HG02571 (cell line): Measurements from ENCODE around the gene ADGRD1.
"Not testable (repeated sequence)": the region's sequence is repeated elsewhere in the genome, so short reads cannot be mapped to it uniquely, and the experiment has no call there.

Experiments
- ATAC-seq: cut with Tn5 transposase; IDR thresholded peaks from one replicate; pipeline ENCODE4 v1.9.1; 2021; ENCODE audit warnings: mild to moderate bottlenecking, moderate library complexity; ENCODE audit not compliant: unreplicated experiment

ADGRD1 gene

GRCh38 chr12:131067981-131068851, 114.5 kb downstream of the ADGRD1 start:
- no peak for ATAC-seq

- ATAC-seq, result not testable (repeated sequence)
Measured at GRCh38 chr12:131068926-131069720, 115.4 kb downstream of the ADGRD1 start.

GRCh38 chr12:131070136-131070535, 116.4 kb downstream of the ADGRD1 start:
- not testable (repeated sequence) for ATAC-seq

- ATAC-seq, result not testable (repeated sequence)
Measured at GRCh38 chr12:131070668-131071067, 117.0 kb downstream of the ADGRD1 start.

GRCh38 chr12:131071234-131071820, 117.6 kb downstream of the ADGRD1 start:
- not testable (repeated sequence) for ATAC-seq

- not testable (repeated sequence) for ATAC-seq
Measured at GRCh38 chr12:131071950-131072349, 118.2 kb downstream of the ADGRD1 start.

- ATAC-seq, result no peak
Measured at GRCh38 chr12:131072451-131073230, 118.9 kb downstream of the ADGRD1 start.

- no peak for ATAC-seq
Measured at GRCh38 chr12:131074221-131075083, 120.7 kb downstream of the ADGRD1 start.

GRCh38 chr12:131075194-131075593, 121.5 kb downstream of the ADGRD1 start:
- no peak for ATAC-seq

GRCh38 chr12:131075611-131076010, 121.9 kb downstream of the ADGRD1 start:
- no peak for ATAC-seq

- ATAC-seq, result no peak
Measured at GRCh38 chr12:131076296-131076695, 122.6 kb downstream of the ADGRD1 start.

- no peak for ATAC-seq
Measured at GRCh38 chr12:131076791-131077747, 123.4 kb downstream of the ADGRD1 start.

- ATAC-seq, result no peak
Measured at GRCh38 chr12:131077931-131078391, 124.3 kb downstream of the ADGRD1 start.

- ATAC-seq, result no peak
Measured at GRCh38 chr12:131082290-131083194, 128.8 kb downstream of the ADGRD1 start.

- ATAC-seq, result no peak
Measured at GRCh38 chr12:131084341-131085011, 130.8 kb downstream of the ADGRD1 start.

GRCh38 chr12:131085125-131085815, 131.6 kb downstream of the ADGRD1 start:
- no peak for ATAC-seq
